Measurements from ENCODE around the gene RNF149.
"Not testable (repeated sequence)": the region's sequence is repeated elsewhere in the genome, so short reads cannot be mapped to it uniquely, and the experiment has no call there.

- not testable (repeated sequence) for TF ChIP-seq CTCF (conservative IDR thresholded peaks at IDR 0.05 in 1 of 2, IDR thresholded peaks at IDR 0.05 in 1 of 2; ENCODE audit: low read depth in 1 of 2, low read length in 2 of 2); EZH2 (IDR thresholded peaks at IDR 0.05; ENCODE audit: low read length, missing control alignments)
Measured at GRCh38 chr2:101251246-101251781, 57.2 kb downstream of the RNF149 start.
